Measurements from ENCODE around the gene C2orf76.

- peak; percentile 11; the same call in 1 of the 2 replicates for TF ChIP-seq REST (IDR thresholded peaks at IDR 0.05; ENCODE audit: low read depth)
- peak; percentile 41; the same call in 1 of the 2 replicates for TF ChIP-seq CREB1 (IDR thresholded peaks at IDR 0.05; ENCODE audit: low read depth)
- peak; percentile 95 for TF ChIP-seq USF1 (IDR thresholded peaks at IDR 0.05)
- TF ChIP-seq NFIC (IDR thresholded peaks at IDR 0.05): no peak; the same call in 1 of the 2 replicates
- TF ChIP-seq FOXM1 (IDR thresholded peaks at IDR 0.05; ENCODE audit: borderline replicate concordance, low read depth): no peak
- TF ChIP-seq TAF1 (IDR thresholded peaks at IDR 0.05; ENCODE audit: low read depth): peak; percentile 88
- TF ChIP-seq RAD21 (IDR thresholded peaks at IDR 0.05; ENCODE audit: low read depth): no peak
- TF ChIP-seq EP300 (IDR thresholded peaks at IDR 0.05; ENCODE audit: borderline replicate concordance): peak; percentile 52
- TF ChIP-seq MAX (IDR thresholded peaks at IDR 0.05): peak; percentile 97
- peak; percentile 20 for TF ChIP-seq TCF12 (IDR thresholded peaks at IDR 0.05; ENCODE audit: low read depth)
- TF ChIP-seq CEBPB (IDR thresholded peaks at IDR 0.05): peak; percentile 99
- TF ChIP-seq ZBTB7A (IDR thresholded peaks at IDR 0.05; ENCODE audit: low read depth): no peak
- no peak for TF ChIP-seq EGR1 (IDR thresholded peaks at IDR 0.05)
Measured at GRCh38 chr2:119366649-119367471, at the start of gene C2orf76, which contains the start of gene DBI.

Measured in Ishikawa (cell line).